GM12878 (cell line): ENCODE measurements around the gene LRP1.

ENCODE experiments used
- CHD1 ChIP-seq: IDR thresholded peaks from 2 replicates; pipeline ENCODE4 v1.6.1; 2012; ENCODE audit warnings: low read depth, low read length, improper control_type of control experiment
- CREB1 ChIP-seq: IDR thresholded peaks from 2 replicates; pipeline ENCODE4 v1.6.1; 2012; ENCODE audit warnings: low read depth, mild to moderate bottlenecking, inconsistent platforms
- FOS ChIP-seq: IDR thresholded peaks from 3 replicates; pipeline ENCODE4 v1.6.1; 2011; ENCODE audit warnings: borderline replicate concordance; ENCODE audit not compliant: insufficient read length; ENCODE audit errors: extremely low read depth
- NFYA ChIP-seq: IDR thresholded peaks from 2 replicates; pipeline ENCODE4 v1.6.1; 2011; ENCODE audit warnings: low read depth, mild to moderate bottlenecking, low read length, improper control_type of control experiment, borderline replicate concordance
- TF ChIP-seq, protein P1 (sequence below), 3 experiments: IDR thresholded peaks in 2 of 3; conservative IDR thresholded peaks in 1 of 3; 2 replicates each; pipeline ENCODE4 v1.5.1; 2011; ENCODE audit warnings: low read depth in 3 of 3, low read length in 3 of 3, mild to moderate bottlenecking in 3 of 3, control low read depth in 2 of 3, moderate library complexity in 2 of 3, inconsistent platforms in 1 of 3, mixed read lengths in 1 of 3; ENCODE audit not compliant: control insufficient read depth in 2 of 3, insufficient read depth in 1 of 3; ENCODE audit errors: extremely low read depth in 1 of 3
- TF ChIP-seq, protein P2 (sequence below): IDR thresholded peaks from 2 replicates; pipeline ENCODE4 v1.6.1; 2012; ENCODE audit warnings: low read depth, low read length, improper control_type of control experiment

- no peak for TF ChIP-seq CREB1
- TF ChIP-seq CHD1, result no peak
- TF ChIP-seq FOS, result no peak
- TF ChIP-seq NFYA, result no peak
- TF ChIP-seq, protein P1, sequence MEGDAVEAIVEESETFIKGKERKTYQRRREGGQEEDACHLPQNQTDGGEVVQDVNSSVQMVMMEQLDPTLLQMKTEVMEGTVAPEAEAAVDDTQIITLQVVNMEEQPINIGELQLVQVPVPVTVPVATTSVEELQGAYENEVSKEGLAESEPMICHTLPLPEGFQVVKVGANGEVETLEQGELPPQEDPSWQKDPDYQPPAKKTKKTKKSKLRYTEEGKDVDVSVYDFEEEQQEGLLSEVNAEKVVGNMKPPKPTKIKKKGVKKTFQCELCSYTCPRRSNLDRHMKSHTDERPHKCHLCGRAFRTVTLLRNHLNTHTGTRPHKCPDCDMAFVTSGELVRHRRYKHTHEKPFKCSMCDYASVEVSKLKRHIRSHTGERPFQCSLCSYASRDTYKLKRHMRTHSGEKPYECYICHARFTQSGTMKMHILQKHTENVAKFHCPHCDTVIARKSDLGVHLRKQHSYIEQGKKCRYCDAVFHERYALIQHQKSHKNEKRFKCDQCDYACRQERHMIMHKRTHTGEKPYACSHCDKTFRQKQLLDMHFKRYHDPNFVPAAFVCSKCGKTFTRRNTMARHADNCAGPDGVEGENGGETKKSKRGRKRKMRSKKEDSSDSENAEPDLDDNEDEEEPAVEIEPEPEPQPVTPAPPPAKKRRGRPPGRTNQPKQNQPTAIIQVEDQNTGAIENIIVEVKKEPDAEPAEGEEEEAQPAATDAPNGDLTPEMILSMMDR (IDR thresholded peaks at IDR 0.05 in 2 of 3, conservative IDR thresholded peaks at IDR 0.05 in 1 of 3; ENCODE audit: control insufficient read depth in 2 of 3, extremely low read depth in 1 of 3, insufficient read depth in 1 of 3, low read depth in 3 of 3, low read length in 3 of 3), result no peak
- TF ChIP-seq, protein P2, sequence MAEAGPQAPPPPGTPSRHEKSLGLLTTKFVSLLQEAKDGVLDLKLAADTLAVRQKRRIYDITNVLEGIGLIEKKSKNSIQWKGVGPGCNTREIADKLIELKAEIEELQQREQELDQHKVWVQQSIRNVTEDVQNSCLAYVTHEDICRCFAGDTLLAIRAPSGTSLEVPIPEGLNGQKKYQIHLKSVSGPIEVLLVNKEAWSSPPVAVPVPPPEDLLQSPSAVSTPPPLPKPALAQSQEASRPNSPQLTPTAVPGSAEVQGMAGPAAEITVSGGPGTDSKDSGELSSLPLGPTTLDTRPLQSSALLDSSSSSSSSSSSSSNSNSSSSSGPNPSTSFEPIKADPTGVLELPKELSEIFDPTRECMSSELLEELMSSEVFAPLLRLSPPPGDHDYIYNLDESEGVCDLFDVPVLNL, result no peak
These were observed 104.0 kb downstream of the LRP1 start for GRCh38 chr12:57232156-57232756.
